ENCODE results near the gene AFF3. TPM values are rescaled to one million over a fixed set of nuclear protein-coding genes. Genes with fewer than 3 reads are reported as not detected.

The AFF3 gene
- total RNA-seq, 3 donors from 2014 or later (not counting 1 experiment from before 2014, with no cell fraction given) = 4.6 to 9.6 (median 5.6) TPM

DNA sequence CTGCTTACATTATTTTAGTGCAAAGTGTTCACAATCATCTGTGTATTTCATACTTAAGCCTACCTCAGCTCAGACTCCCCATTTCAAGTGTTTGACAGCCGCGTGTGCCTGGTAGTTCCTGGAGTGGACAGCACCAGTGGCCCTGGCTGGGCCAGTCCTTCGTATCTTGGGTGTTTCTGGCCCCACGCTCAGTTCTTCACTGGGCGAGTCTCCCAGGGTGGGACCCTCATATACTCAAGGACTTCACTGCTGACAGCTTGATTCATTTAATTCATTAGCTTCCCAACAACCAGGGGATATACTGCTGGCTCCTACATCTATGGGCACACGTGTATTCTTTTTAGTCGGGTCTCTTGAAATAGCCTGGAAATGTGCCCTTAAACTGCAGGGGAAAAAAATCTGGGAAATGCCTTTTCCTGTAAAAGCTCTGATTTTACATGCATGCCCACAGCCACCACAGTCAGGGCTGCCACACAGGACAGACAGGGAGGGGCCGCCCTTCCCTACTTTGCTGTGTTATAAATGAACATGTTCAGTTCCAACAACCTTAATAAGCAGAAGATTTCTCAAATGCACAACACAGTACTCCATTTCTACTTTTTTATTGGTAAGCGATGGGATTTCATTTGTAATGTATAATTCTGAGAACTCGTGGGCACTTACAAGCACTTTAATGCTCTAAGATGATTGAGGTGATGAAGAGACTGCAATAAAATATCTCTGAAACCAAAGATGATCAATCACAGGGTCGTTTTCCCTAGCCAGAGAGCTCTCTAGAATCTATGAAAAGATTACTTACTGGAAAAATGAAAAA is 447.1 kb downstream of the AFF3 start:
- no peak overlapping the region for H3K4me3 Mint-ChIP-seq
- peaks cover 5% of the 10 kb centered on the region for H3K4me1 ChIP-seq (ENCODE audit: control insufficient read depth, insufficient read depth, low read length)
- no peak for TF ChIP-seq CTCF (IDR thresholded peaks at IDR 0.05)
- no peaks in the 10 kb centered on the region for H3K36me3 ChIP-seq (ENCODE audit: control insufficient read depth, insufficient read depth, low read length)
- H3K27me3 Mint-ChIP-seq (ENCODE audit: low read depth in 2 of 2) = no peaks in the 10 kb centered on the region
- no peak overlapping the region for H3K27ac ChIP-seq (ENCODE audit: low read length)
- DNase-seq (no peak), ATAC-seq (no peak)
- no peaks in the 10 kb centered on the region for H3K4me1 Mint-ChIP-seq
- 91% methylated on average over 8 of the region's 11 CpGs for WGBS (ENCODE audit: insufficient coverage)
- no peak overlapping the region for H3K4me3 ChIP-seq (ENCODE audit: low read length)
- H3K9me3 Mint-ChIP-seq = no peaks in the 10 kb centered on the region
- H3K36me3 Mint-ChIP-seq = no peaks in the 10 kb centered on the region
- H3K27me3 ChIP-seq (ENCODE audit: control insufficient read depth, insufficient read depth, low read length) = no peaks in the 10 kb centered on the region
- intact Hi-C loops (cut with micrococcal nuclease) = no loop called here
- no peaks in the 10 kb centered on the region for H3K9me3 ChIP-seq (ENCODE audit: control insufficient read depth, insufficient read depth, low read length)
- no peak overlapping the region for H3K27ac Mint-ChIP-seq

GRCh38 chr2:99694331-99694730 is 448.1 kb downstream of the AFF3 start:
- ATAC-seq = no peak
- 89% methylated on average over 4 of the region's 7 CpGs for WGBS (ENCODE audit: insufficient coverage)
- no peak overlapping the region for H3K4me3 Mint-ChIP-seq

GRCh38 chr2:99692785-99693184 is 449.6 kb downstream of the AFF3 start:
- H3K9me3 Mint-ChIP-seq = no peaks in the 10 kb centered on the region
- H3K27me3 ChIP-seq (ENCODE audit: control insufficient read depth, insufficient read depth, low read length) = no peaks in the 10 kb centered on the region
- H3K27ac Mint-ChIP-seq = no peak overlapping the region
- no peaks in the 10 kb centered on the region for H3K27me3 Mint-ChIP-seq (ENCODE audit: low read depth in 2 of 2)
- H3K4me3 Mint-ChIP-seq = no peak overlapping the region
- ATAC-seq (no peak), DNase-seq (no peak)
- H3K9me3 ChIP-seq (ENCODE audit: control insufficient read depth, insufficient read depth, low read length) = no peaks in the 10 kb centered on the region
- H3K36me3 ChIP-seq (ENCODE audit: control insufficient read depth, insufficient read depth, low read length) = no peaks in the 10 kb centered on the region
- H3K27ac ChIP-seq (ENCODE audit: low read length) = no peak overlapping the region
- H3K36me3 Mint-ChIP-seq = no peaks in the 10 kb centered on the region
- intact Hi-C loops (cut with micrococcal nuclease) = no loop called here
- no peaks in the 10 kb centered on the region for H3K4me1 Mint-ChIP-seq
- no peak overlapping the region for H3K4me3 ChIP-seq (ENCODE audit: low read length)
- WGBS (ENCODE audit: insufficient coverage) = 88% methylated on average over 1 of the region's 1 CpG
- peaks cover 5% of the 10 kb centered on the region for H3K4me1 ChIP-seq (ENCODE audit: control insufficient read depth, insufficient read depth, low read length)
- TF ChIP-seq CTCF (IDR thresholded peaks at IDR 0.05) = no peak

More at GRCh38 chr2:99694331-99694730, 448.1 kb downstream of the AFF3 start:
- Histone ChIP-seq H3K36me3 (ENCODE audit: control insufficient read depth, insufficient read depth, low read length) (no peaks in the 10 kb centered on the region), H3K27ac (ENCODE audit: low read length) (no peak overlapping the region), H3K27me3 (ENCODE audit: control insufficient read depth, insufficient read depth, low read length) (no peaks in the 10 kb centered on the region), H3K9me3 (ENCODE audit: control insufficient read depth, insufficient read depth, low read length) (no peaks in the 10 kb centered on the region), H3K4me3 (ENCODE audit: low read length) (no peak overlapping the region), H3K4me1 (ENCODE audit: control insufficient read depth, insufficient read depth, low read length) (peaks cover 5% of the 10 kb centered on the region)
- Mint-ChIP-seq H3K27ac (no peak overlapping the region), H3K36me3 (no peaks in the 10 kb centered on the region), H3K27me3 (ENCODE audit: low read depth in 2 of 2) (no peaks in the 10 kb centered on the region), H3K9me3 (no peaks in the 10 kb centered on the region), H3K4me1 (no peaks in the 10 kb centered on the region)
- intact Hi-C loops (cut with micrococcal nuclease) = no loop called here
- TF ChIP-seq CTCF (IDR thresholded peaks at IDR 0.05) = no peak
- no peak for DNase-seq

DNA sequence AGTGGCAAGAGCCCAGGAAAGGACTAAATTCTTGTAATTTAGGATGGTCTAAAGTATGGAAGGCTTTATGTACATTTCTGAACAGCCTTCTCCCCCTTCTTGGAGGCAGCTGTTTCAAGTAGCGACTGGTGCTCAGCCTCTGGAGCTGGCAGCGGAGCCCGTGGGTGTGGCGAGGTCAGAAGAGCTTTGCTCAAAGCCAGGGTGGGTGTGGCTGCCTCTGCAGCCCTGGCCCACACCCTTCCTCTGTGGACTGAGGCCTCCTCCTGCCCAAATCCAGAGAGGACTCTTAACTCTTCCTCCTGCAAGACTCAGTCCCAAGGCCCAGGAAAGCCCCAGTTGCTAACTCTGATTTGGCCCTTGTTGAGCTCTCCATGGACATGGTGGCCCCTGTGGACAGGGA is 450.5 kb downstream of the AFF3 start:
- 80% methylated on average over 4 of the region's 4 CpGs for WGBS (ENCODE audit: insufficient coverage)
- Mint-ChIP-seq H3K4me3 (no peak overlapping the region), H3K36me3 (no peaks in the 10 kb centered on the region), H3K9me3 (no peaks in the 10 kb centered on the region), H3K27ac (no peak overlapping the region), H3K27me3 (ENCODE audit: low read depth in 2 of 2) (no peaks in the 10 kb centered on the region), H3K4me1 (no peaks in the 10 kb centered on the region)
- TF ChIP-seq CTCF (IDR thresholded peaks at IDR 0.05) = no peak
- Histone ChIP-seq H3K4me3 (ENCODE audit: low read length) (no peak overlapping the region), H3K36me3 (ENCODE audit: control insufficient read depth, insufficient read depth, low read length) (no peaks in the 10 kb centered on the region), H3K27me3 (ENCODE audit: control insufficient read depth, insufficient read depth, low read length) (no peaks in the 10 kb centered on the region), H3K4me1 (ENCODE audit: control insufficient read depth, insufficient read depth, low read length) (peaks cover 5% of the 10 kb centered on the region), H3K27ac (ENCODE audit: low read length) (no peak overlapping the region), H3K9me3 (ENCODE audit: control insufficient read depth, insufficient read depth, low read length) (no peaks in the 10 kb centered on the region)
- no peak for DNase-seq
- intact Hi-C loops (cut with micrococcal nuclease) = no loop called here
- no peak for ATAC-seq

Measured in natural killer cell (primary cell).